Left kidney (tissue), 2 donors: ENCODE measurements around the gene PRRX1. TPM values are rescaled to one million over a fixed set of nuclear protein-coding genes. Genes with fewer than 3 reads are reported as not detected.

Experiments used
- DNase-seq: peaks from one replicate; pipeline ENCODE4 v3.0.0-alpha.2; 2013
- polyA plus RNA-seq: library from polyadenylated mRNA; unstranded; fragments of 120-200 nt; gene quantifications from one replicate; pipeline ENCODE4 v1.2.1, GENCODE V29; 2013; ENCODE audit not compliant: insufficient read length

The PRRX1 gene
- polyA plus RNA-seq, 1 donor, result 1.4 TPM

DNA sequence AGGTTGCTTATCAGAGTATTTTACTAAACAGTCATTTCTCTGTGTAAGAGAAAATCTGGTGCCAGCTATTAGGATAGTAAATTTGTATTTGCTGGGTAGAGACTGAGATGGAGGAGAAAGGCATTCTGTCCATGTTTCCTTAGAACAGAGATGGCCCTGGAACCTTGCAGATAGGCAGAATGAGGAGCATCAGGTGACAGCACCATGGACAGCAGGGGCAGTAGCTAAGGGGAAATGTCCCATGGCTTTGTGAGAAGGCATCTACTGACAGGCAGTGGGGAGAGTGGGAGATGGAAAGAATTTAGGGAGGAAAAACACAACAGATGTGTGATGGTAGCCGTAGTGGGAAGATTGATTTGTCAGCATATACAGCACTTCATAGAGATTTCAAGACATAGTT is 105.0 kb downstream of the PRRX1 start:
- no peak for DNase-seq

DNA sequence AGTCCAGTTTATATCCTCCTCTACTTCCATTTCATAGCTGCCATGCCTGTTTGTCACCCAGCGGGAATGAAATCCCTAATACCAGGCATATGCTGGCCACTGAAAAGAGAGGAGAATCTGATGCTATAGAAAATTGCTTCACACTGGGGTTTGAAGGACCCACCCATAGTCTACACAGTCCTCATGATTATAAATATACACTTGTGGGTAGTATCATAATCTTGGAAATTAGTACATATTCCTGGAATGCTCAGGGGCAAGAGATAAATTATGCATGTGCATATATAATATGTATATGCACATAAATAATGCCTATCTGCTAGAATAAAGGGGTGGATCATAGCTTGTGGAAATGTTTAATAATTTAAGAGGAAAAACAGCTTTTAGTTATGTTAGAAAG is 105.8 kb downstream of the PRRX1 start:
- DNase-seq, result no peak

GRCh38 chr1:170770254-170770653 is 106.3 kb downstream of the PRRX1 start:
- DNase-seq, result no peak

- DNase-seq, result no peak
Observed at GRCh38 chr1:170776252-170776651, 112.3 kb downstream of the PRRX1 start.

- DNase-seq, result no peak
Observed at GRCh38 chr1:170776777-170777176, 112.8 kb downstream of the PRRX1 start.

Other genes starting within 250 kb of the PRRX1 start
- 25.5 TPM for gene GORAB, start 132.0 kb upstream of the PRRX1 start, polyA plus RNA-seq